Stomach (tissue), 9 donors: Measurements from ENCODE around the gene SLC51B. TPM values are rescaled to one million over a fixed set of nuclear protein-coding genes. Genes with fewer than 3 reads are reported as not detected.

Source experiments
- DNase-seq, 2 donors: peaks; one replicate each; pipeline versions ENCODE4 v3.0.0 to v3.0.0-alpha.2; 2013 to 2019
- H3K27ac ChIP-seq, 5 donors: fragments of 200-600 bp in 4 of 5; sonication (generic) in 4 of 5; one replicate each; pipeline ENCODE4 v1.5.1; 2013 to 2019; ENCODE audit warnings: mild to moderate bottlenecking in 1 of 5, moderate library complexity in 1 of 5
- H3K27me3 ChIP-seq, 3 donors: fragments of 200-600 bp; sonication (generic); one replicate each; pipeline ENCODE4 v1.5.1; 2017 to 2019; ENCODE audit warnings: mixed run types in 1 of 3
- H3K36me3 ChIP-seq, 4 donors: fragments of 200-600 bp; sonication (generic); 1 replicate in 3 of 4; 2 replicates in 1 of 4; pipeline ENCODE4 v1.5.1; 2016 to 2019
- H3K4me1 ChIP-seq, 4 donors: fragments of 200-600 bp; sonication (generic); one replicate each; pipeline ENCODE4 v1.5.1; 2016 to 2019
- H3K4me3 ChIP-seq, 4 donors: fragments of 200-600 bp; sonication (generic) in 3 of 4; one replicate each; pipeline ENCODE4 v1.5.1; 2016 to 2019; ENCODE audit warnings: mild to moderate bottlenecking in 1 of 4
- H3K9me3 ChIP-seq, 4 donors: fragments of 200-600 bp; sonication (generic); one replicate each; pipeline ENCODE4 v1.5.1; 2016 to 2019
- CTCF ChIP-seq, 7 experiments: fragments of 450-650 bp in 4 of 7; fragments of 200-600 bp in 3 of 7; sonication (generic) in 3 of 7; IDR thresholded peaks; one replicate each; pipeline ENCODE4 v1.5.1; 2016 to 2019; ENCODE audit warnings: antibody characterized with exemption in 7 of 7, control low read depth in 2 of 7, mild to moderate bottlenecking in 1 of 7
- EP300 ChIP-seq: sonication (generic); formaldehyde crosslinking; IDR thresholded peaks from one replicate; pipeline ENCODE4 v1.6.1; 2017; ENCODE audit warnings: antibody characterized with exemption
- POLR2A ChIP-seq, 4 donors: fragments of 450-650 bp; IDR thresholded peaks; one replicate each; pipeline ENCODE4 v1.6.1; 2016; ENCODE audit warnings: antibody characterized with exemption in 4 of 4, control low read depth in 2 of 4, mild to moderate bottlenecking in 1 of 4, moderate library complexity in 1 of 4
- POLR2AphosphoS5 ChIP-seq, 3 donors: sonication (generic); formaldehyde crosslinking; IDR thresholded peaks; one replicate each; pipeline ENCODE4 v1.6.1; 2016; ENCODE audit warnings: antibody characterized with exemption in 3 of 3
- WGBS, 5 donors: extraction: QIAGEN DNeasy Blood & Tissue Kit in 3 of 5; methylation state at CpG; one replicate each; pipeline versions ENCODE4 v1.1.5 to v1.1.7; 2013 to 2018; 5-methylcytosine and 5-hydroxymethylcytosine counted together
- intact Hi-C: fragments of 100-400 bp; cut with DNase I; formaldehyde crosslinking; loops from one replicate; pipeline ENCODE4 v1.15.1; 2023; ENCODE audit warnings: low total_unique reads
- polyA plus RNA-seq, 3 donors: library from polyadenylated mRNA; stranded (reverse); fragments of 200-250 nt; gene quantifications; one replicate each; pipeline ENCODE4 v1.2.3, GENCODE V29; 2013
- total RNA-seq, 5 donors: library from RNA; depleted of rRNA; stranded (reverse); fragments of >200 nt; gene quantifications; one replicate each; pipeline versions ENCODE4 v1.1.0 to v1.2.3, GENCODE V29; 2014 to 2016
- donor health status: healthy with polysubstance abuse.
- donor health status: Bipolar disorder and iron deficiency.
- donor health status: healthy.

The SLC51B gene
- total and polyA plus RNA-seq, 8 donors: 0.38 to 19.7 (median 0.62) TPM; not detected in 5

- 82 to 92% (median 85%) methylated on average over 4 to 5 of the region's 5 CpGs for WGBS, 5 donors
- H3K9me3 ChIP-seq: no peaks in the 10 kb centered on the region
- intact Hi-C loops: no loop called here
- H3K4me1 ChIP-seq: peaks cover 0 to 31% (median 4%) of the 10 kb centered on the region in 4 donors
- no peak for TF ChIP-seq EP300
- TF ChIP-seq CTCF (IDR thresholded peaks at IDR 0.05): no peak
- TF ChIP-seq POLR2A (IDR thresholded peaks at IDR 0.05): no peak
- TF ChIP-seq POLR2AphosphoS5 (IDR thresholded peaks at IDR 0.05): no peak
- H3K36me3 ChIP-seq: peaks cover 0 to 23% (median 3%) of the 10 kb centered on the region in 4 donors
- peaks cover 0 to 24% (median 5%) of the 10 kb centered on the region in 3 donors for H3K27me3 ChIP-seq
- H3K27ac ChIP-seq: no peak overlapping the region
- H3K4me3 ChIP-seq: no peak overlapping the region
- DNase-seq: no peak
Observed at GRCh38 chr15:65062061-65062460, 16.9 kb downstream of the SLC51B start.

DNA sequence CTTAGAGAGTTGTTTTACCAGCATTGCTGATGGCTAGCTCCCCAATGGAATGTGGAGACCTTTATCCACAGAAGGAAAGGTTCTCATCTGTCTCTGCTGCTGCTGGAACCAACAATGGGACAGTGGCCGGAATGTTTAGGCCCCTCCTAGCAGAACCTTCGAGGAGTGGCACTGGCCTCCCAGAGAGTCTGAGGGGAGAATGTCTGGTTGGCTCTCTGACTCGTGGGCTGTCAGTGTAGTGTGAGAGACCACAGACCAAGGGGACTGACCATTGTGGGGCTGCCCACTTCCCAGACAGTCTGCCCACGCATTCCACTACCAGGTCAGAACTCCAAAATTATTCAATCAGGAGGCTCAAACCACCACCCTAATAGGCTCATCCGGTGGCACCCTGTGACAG lies 17.5 kb downstream of the SLC51B start:
- TF ChIP-seq POLR2A (IDR thresholded peaks at IDR 0.05) (no peak), EP300 (no peak), CTCF (IDR thresholded peaks at IDR 0.05) (no peak), POLR2AphosphoS5 (IDR thresholded peaks at IDR 0.05) (no peak)
- Histone ChIP-seq H3K36me3 (peaks cover 0 to 18% (median 3%) of the 10 kb centered on the region in 4 donors), H3K9me3 (no peaks in the 10 kb centered on the region), H3K4me1 (peaks cover 3 to 31% (median 8%) of the 10 kb centered on the region in 4 donors), H3K27me3 (peaks cover under 1 to 31% (median 12%) of the 10 kb centered on the region in 3 donors), H3K27ac (peak overlapping the region in 3 of 5 donors; percentile 1 to 26 (median 17)), H3K4me3 (no peak overlapping the region)
- no peak for DNase-seq
- WGBS, 5 donors: 53 to 80% (median 77%) methylated on average over 4 to 5 of the region's 5 CpGs
- intact Hi-C loops: no loop called here

DNA sequence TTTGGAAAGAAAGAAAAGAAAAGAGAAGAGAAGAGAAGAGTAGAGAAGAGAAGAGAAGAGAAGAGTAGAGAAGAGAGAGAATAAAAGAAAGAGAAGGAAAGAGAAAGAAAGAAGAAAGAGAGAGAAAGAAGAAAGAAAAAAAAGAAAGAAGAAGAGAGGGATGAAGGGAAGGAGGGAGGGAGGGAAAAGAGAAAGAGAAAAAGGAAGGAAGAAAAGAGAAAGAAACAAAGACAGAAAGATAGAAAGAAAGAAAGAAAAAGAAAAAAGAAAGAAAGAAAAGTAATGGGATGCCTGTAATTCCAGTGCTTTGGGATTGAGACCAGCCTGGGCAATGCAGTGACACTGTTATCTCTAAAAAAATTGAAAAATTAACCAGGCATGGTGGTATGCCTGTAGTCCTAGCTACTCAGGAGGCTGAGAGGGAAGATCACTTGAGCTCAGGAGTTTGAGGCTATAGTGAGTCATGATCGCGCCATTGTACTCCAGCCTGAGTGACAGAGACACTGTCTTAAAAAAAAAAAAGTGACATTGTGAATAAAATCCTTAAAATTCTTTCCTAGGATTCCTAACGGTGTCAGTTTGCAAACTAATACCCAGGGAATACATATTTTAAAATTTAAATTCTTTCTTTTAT lies 20.9 kb downstream of the SLC51B start:
- peak overlapping the region in 4 of 5 donors; percentile 72 to 88 (median 82) for H3K27ac ChIP-seq
- WGBS, 5 donors: 53 to 72% (median 66%) methylated on average over 3 of the region's 3 CpGs
- intact Hi-C loops: no loop called here
- peaks cover 29 to 49% (median 39%) of the 10 kb centered on the region in 4 donors for H3K4me1 ChIP-seq
- peak overlapping the region; percentile 44 to 51 (median 46) for H3K4me3 ChIP-seq
- TF ChIP-seq POLR2A (IDR thresholded peaks at IDR 0.05) (no peak), CTCF (IDR thresholded peaks at IDR 0.05) (no peak), EP300 (no peak)
- no peaks in the 10 kb centered on the region for H3K36me3 ChIP-seq
- no peaks in the 10 kb centered on the region for H3K9me3 ChIP-seq
- no peak for DNase-seq
- H3K27me3 ChIP-seq: peaks cover 4 to 46% (median 22%) of the 10 kb centered on the region in 3 donors

GRCh38 chr15:65066635-65067316 lies 21.6 kb downstream of the SLC51B start:
- DNase-seq: peak in 1 of 2 donors; percentile 83
- WGBS, 5 donors: 26 to 41% (median 33%) methylated on average over 8 to 9 of the region's 9 CpGs
- intact Hi-C loops: no loop called here
- peaks cover 35 to 54% (median 44%) of the 10 kb centered on the region in 4 donors for H3K4me1 ChIP-seq
- TF ChIP-seq CTCF (IDR thresholded peaks at IDR 0.05): no peak
- TF ChIP-seq POLR2AphosphoS5 (IDR thresholded peaks at IDR 0.05): no peak
- no peak for TF ChIP-seq EP300
- TF ChIP-seq POLR2A (IDR thresholded peaks at IDR 0.05): no peak
- peaks cover 4 to 46% (median 22%) of the 10 kb centered on the region in 3 donors for H3K27me3 ChIP-seq
- H3K4me3 ChIP-seq: peak overlapping the region; percentile 44 to 51 (median 46)
- H3K36me3 ChIP-seq: no peaks in the 10 kb centered on the region
- H3K9me3 ChIP-seq: no peaks in the 10 kb centered on the region
- H3K27ac ChIP-seq: peak overlapping the region in 4 of 5 donors; percentile 72 to 88 (median 82)
